OCI-LY3 (cell line): ENCODE measurements around the gene LDB3.

Source experiments
- H2AFZ ChIP-seq: fragments of 200-600, 300-600 bp; shearing (Covaris generic); 2 replicates; pipeline ENCODE4 v1.6.0; 2014; ENCODE audit warnings: antibody characterized with exemption, low read depth, low read length
- H3K27ac ChIP-seq: fragments of 200-600, 300-600 bp; sonication (generic); 2 replicates; pipeline ENCODE4 v1.5.1; 2014; ENCODE audit warnings: mild to moderate bottlenecking, low read length, moderate library complexity, mixed read lengths
- H3K27me3 ChIP-seq: fragments of 200-600, 300-600 bp; sonication (generic); 2 replicates; pipeline ENCODE4 v1.6.1; 2014; ENCODE audit warnings: low read depth, low read length, mixed read lengths
- H3K36me3 ChIP-seq: fragments of 200-600, 300-600 bp; sonication (generic); replicated peaks from 2 replicates; pipeline ENCODE3; 2014; ENCODE audit warnings: low read depth, low read length, mixed read lengths
- H3K4me1 ChIP-seq: fragments of 300-600, 200-600 bp; sonication (generic); 2 replicates; pipeline ENCODE4 v1.6.1; 2014; ENCODE audit warnings: low read length, mixed read lengths
- H3K4me2 ChIP-seq: fragments of 200-600, 300-600 bp; sonication (generic); 2 replicates; pipeline ENCODE4 v1.6.1; 2014; ENCODE audit warnings: low read length, mixed read lengths
- H3K4me3 ChIP-seq: fragments of 300-600, 200-600 bp; sonication (generic); 2 replicates; pipeline ENCODE4 v1.5.1; 2014; ENCODE audit warnings: antibody characterized with exemption, mild to moderate bottlenecking, low read length, moderate library complexity
- H3K79me2 ChIP-seq: fragments of 300-600, 200-600 bp; shearing (Covaris generic); 2 replicates; pipeline ENCODE4 v1.6.1; 2014; ENCODE audit warnings: mild to moderate bottlenecking, low read length, mixed read lengths
- H3K9ac ChIP-seq: fragments of 300-600, 200-600 bp; shearing (Covaris generic); 2 replicates; pipeline ENCODE4 v1.6.0; 2014; ENCODE audit warnings: mild to moderate bottlenecking, low read length, moderate library complexity
- H3K9me3 ChIP-seq: fragments of 200-600, 300-600 bp; shearing (Covaris generic); 2 replicates; pipeline ENCODE4 v1.6.1; 2014; ENCODE audit warnings: low read length, mixed read lengths; ENCODE audit not compliant: insufficient read depth
- H4K20me1 ChIP-seq: fragments of 200-600, 300-600 bp; sonication (generic); 2 replicates; pipeline ENCODE4 v1.6.1; 2016; ENCODE audit warnings: low read length, mixed read lengths; ENCODE audit not compliant: insufficient read depth
- CTCF ChIP-seq: fragments of 200-600, 300-600 bp; sonication (generic); IDR thresholded peaks from 2 replicates; pipeline ENCODE4 v1.5.1; 2014; ENCODE audit warnings: antibody characterized with exemption, low read length, low read depth
- EZH2phosphoT487 ChIP-seq: fragments of 200-600 bp; shearing (Covaris generic); IDR thresholded peaks from 2 replicates; pipeline ENCODE4 v1.6.1; 2018; ENCODE audit warnings: antibody characterized with exemption, mixed run types, low read depth

The LDB3 gene

DNA sequence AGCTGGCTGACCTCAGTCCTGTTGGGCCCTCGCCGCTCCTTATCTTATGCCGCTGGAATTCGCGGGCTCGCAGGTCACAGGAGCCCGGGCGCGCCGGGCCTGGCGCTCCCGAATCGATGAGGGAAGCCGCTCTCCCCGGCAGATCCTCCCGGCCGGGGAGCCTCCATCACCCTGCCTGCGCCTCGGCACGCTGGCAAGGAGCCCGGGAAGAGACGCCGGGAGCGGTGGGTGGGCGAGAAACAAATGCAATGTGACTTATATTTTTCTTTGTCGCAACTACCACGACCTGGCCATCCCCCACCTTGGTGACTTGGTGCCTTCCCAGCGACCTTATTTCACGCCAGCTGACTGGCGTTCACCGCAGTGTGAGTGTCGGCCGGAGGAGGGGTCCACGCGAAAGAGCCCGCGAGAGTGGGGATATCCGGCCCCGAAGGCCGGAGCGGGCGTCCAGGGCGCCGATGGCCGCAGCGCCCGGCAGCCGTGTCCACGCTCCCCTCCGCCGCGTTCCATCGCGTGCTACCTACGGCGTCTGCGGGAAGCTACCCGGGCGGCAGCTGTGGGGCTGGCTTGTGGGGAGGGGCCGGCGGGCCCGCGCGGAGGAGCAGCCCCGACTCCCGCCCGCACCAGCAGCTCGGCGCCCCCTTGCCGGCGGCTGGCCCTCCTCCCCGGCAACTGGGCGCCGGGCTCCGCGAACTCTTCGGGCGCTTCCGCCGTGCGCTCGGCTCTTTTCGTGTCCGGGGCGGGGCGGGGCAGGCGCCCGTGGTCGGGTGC, 87.6 kb downstream of the LDB3 start:
- Histone ChIP-seq H3K9me3 (no peaks in the 10 kb centered on the region), H3K27ac (peak overlapping the region; percentile 33), H3K4me3 (peak overlapping the region; percentile 91), H3K36me3 (no peaks in the 10 kb centered on the region), H3K4me2 (peak overlapping the region; percentile 97), H3K27me3 (no peaks in the 10 kb centered on the region), H4K20me1 (peaks cover 21% of the 10 kb centered on the region), H3K4me1 (peaks cover 40% of the 10 kb centered on the region), H3K9ac (peak overlapping the region; percentile 80), H3K79me2 (peaks cover 48% of the 10 kb centered on the region), H2AFZ (peak overlapping the region; percentile 82)
- no peak for TF ChIP-seq EZH2phosphoT487

DNA sequence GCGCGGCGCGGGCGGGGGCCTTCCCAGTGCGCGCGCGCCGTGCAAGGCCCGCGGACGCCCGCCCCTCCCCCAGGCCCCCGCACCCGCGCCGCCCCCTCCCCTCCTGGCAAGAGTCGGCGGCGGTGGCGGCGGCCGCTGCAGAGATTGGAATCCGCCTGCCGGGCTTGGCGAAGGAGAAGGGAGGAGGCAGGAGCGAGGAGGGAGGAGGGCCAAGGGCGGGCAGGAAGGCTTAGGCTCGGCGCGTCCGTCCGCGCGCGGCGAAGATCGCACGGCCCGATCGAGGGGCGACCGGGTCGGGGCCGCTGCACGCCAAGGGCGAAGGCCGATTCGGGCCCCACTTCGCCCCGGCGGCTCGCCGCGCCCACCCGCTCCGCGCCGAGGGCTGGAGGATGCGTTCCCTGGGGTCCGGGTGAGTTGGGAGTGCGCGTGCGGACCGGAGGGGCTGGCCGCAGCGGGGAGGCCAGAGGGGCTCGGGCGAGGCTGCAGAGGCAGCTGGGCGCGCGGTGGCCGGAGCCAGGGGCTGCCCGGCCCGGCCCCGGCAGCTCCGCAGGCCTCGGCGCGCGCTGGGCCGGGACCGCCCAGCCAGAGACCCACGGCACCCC, 88.3 kb downstream of the LDB3 start, which contains the start of gene BMPR1A:
BMPR1A (plus strand) TSS at position 109 of the 602 bp plus-strand sequence. CDS start 119,400 bp downstream, outside the sequence.
- Histone ChIP-seq H3K9me3 (no peaks in the 10 kb centered on the region), H3K4me2 (peak within 1 kb of the TSS; percentile 97), H3K9ac (peak within 1 kb of the TSS; percentile 81), H3K79me2 (peaks cover 55% of the 10 kb centered on the region), H3K27me3 (no peaks in the 10 kb centered on the region), H2AFZ (peak within 1 kb of the TSS; percentile 82), H3K36me3 (no peaks in the 10 kb centered on the region), H3K27ac (peak within 1 kb of the TSS; percentile 48), H3K4me3 (peak within 1 kb of the TSS; percentile 91), H4K20me1 (peaks cover 22% of the 10 kb centered on the region), H3K4me1 (peaks cover 40% of the 10 kb centered on the region)
- TF ChIP-seq EZH2phosphoT487, result no peak
- no peak for TF ChIP-seq CTCF

GRCh38 chr10:86757113-86757972, 89.0 kb downstream of the LDB3 start:
- TF ChIP-seq CTCF, result no peak
- no peak for TF ChIP-seq EZH2phosphoT487
- H3K4me1 ChIP-seq, result peaks cover 40% of the 10 kb centered on the region
- H3K79me2 ChIP-seq, result peaks cover 63% of the 10 kb centered on the region
- peak overlapping the region; percentile 91 for H3K4me3 ChIP-seq
- no peak overlapping the region for H2AFZ ChIP-seq
- peak overlapping the region; percentile 81 for H3K9ac ChIP-seq
- peaks cover 27% of the 10 kb centered on the region for H4K20me1 ChIP-seq
- no peaks in the 10 kb centered on the region for H3K27me3 ChIP-seq
- no peaks in the 10 kb centered on the region for H3K36me3 ChIP-seq
- peak overlapping the region; percentile 48 for H3K27ac ChIP-seq
- H3K4me2 ChIP-seq, result peak overlapping the region; percentile 92
- H3K9me3 ChIP-seq, result no peaks in the 10 kb centered on the region

DNA sequence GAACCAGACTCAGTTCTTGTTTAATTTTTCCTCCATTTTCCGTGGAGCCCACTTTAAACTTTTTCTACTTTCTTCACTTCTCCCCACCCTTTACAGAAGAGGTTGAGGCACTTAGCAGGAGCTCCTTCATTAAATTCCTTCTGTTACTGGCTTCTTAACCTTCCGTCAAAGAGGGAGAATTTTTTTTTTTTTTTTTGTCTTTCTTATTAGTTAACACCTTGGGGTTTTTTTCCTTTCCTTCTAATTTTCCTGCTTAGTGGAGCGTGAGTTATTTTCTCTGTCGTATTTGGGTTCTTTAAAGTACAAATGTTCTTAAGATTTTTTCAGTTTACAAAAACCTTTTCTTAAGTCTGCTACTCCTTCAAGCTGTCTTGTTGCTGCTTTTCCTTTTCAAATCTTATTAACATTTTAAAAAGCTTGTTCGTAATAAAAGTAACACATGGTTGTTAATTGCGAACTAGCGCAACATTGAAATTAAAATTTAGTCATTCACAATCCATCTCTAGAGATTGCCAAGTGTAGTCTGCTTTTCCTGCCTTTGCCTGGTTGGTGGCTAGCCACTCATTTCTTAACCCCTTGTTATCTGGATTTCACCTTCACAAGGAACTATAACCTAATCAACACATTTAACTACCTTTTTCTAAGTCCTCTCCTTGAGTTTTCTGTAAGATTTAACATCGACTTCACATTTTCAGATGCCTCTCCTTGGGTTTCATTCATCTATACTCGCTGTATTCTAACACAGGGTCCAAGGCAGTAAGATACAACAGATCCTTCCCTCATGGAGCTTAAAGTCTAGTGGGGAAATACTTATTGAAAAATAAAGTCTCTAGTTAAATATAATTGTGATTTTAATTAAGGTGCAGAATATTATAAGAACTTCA, 90.1 kb downstream of the LDB3 start:
- Histone ChIP-seq H3K36me3 (no peaks in the 10 kb centered on the region), H4K20me1 (peaks cover 30% of the 10 kb centered on the region), H3K9ac (peak overlapping the region; percentile 81), H3K9me3 (no peaks in the 10 kb centered on the region), H3K27ac (no peak overlapping the region), H2AFZ (no peak overlapping the region), H3K27me3 (no peaks in the 10 kb centered on the region), H3K4me2 (peak overlapping the region; percentile 92), H3K4me3 (peak overlapping the region; percentile 91), H3K4me1 (peaks cover 30% of the 10 kb centered on the region), H3K79me2 (peaks cover 74% of the 10 kb centered on the region)
- no peak for TF ChIP-seq CTCF
- no peak for TF ChIP-seq EZH2phosphoT487
